Thymus (tissue), 11 donors: ENCODE measurements around the gene IFIT5. TPM values are rescaled to one million over a fixed set of nuclear protein-coding genes. Genes with fewer than 3 reads are reported as not detected.
A peak's percentile ranks its signal among the peaks of the same experiment; 100 is the strongest.

Experiments used
- DNase-seq, 9 donors: peaks; one replicate each; pipeline ENCODE4 v3.0.0-alpha.2; 2013; ENCODE audit warnings: low spot score in 9 of 9, low read depth in 6 of 9, missing footprints in 1 of 9
- H3K27ac ChIP-seq, 2 donors: one replicate each; pipeline ENCODE4 v1.5.1; 2013; ENCODE audit warnings: control low read depth in 1 of 2, low read depth in 1 of 2, low read length in 1 of 2, mild to moderate bottlenecking in 1 of 2, moderate library complexity in 1 of 2
- H3K27me3 ChIP-seq, 2 donors: one replicate each; pipeline ENCODE4 v1.5.1; 2013; ENCODE audit warnings: low read length in 1 of 2; ENCODE audit not compliant: control insufficient read depth in 2 of 2, insufficient read depth in 1 of 2
- H3K36me3 ChIP-seq, 2 donors: one replicate each; pipeline ENCODE4 v1.5.1; 2013; ENCODE audit warnings: low read length in 1 of 2, mild to moderate bottlenecking in 1 of 2, moderate library complexity in 1 of 2; ENCODE audit not compliant: control insufficient read depth in 2 of 2, insufficient read depth in 2 of 2
- H3K4me1 ChIP-seq, 2 donors: one replicate each; pipeline ENCODE4 v1.5.1; 2013; ENCODE audit warnings: low read length in 2 of 2; ENCODE audit not compliant: control insufficient read depth in 2 of 2, insufficient read depth in 2 of 2
- H3K4me3 ChIP-seq, 2 donors: one replicate each; pipeline ENCODE4 v1.5.1; 2013; ENCODE audit warnings: low read length in 2 of 2, control low read depth in 1 of 2, mild to moderate bottlenecking in 1 of 2
- H3K9me3 ChIP-seq, 2 donors: one replicate each; pipeline ENCODE4 v1.5.1; 2013; ENCODE audit warnings: low read length in 1 of 2, mild to moderate bottlenecking in 1 of 2; ENCODE audit not compliant: control insufficient read depth in 2 of 2, insufficient read depth in 1 of 2
- WGBS: extraction: QIAGEN DNeasy Blood & Tissue Kit; methylation state at CpG from one replicate; pipeline ENCODE4 v1.1.7; 2013; 5-methylcytosine and 5-hydroxymethylcytosine counted together
- polyA plus RNA-seq: library from polyadenylated mRNA; stranded (reverse); fragments of 200-250 nt; gene quantifications from one replicate; pipeline ENCODE4 v1.2.3, GENCODE V29; 2013
- total RNA-seq: library from RNA; stranded (reverse); fragments of 120-200 nt; gene quantifications from one replicate; pipeline ENCODE4 v1.2.4, GENCODE V29; 2013
- donor health status: healthy.

IFIT5 gene
- total and polyA plus RNA-seq, 2 donors: 17.4 to 17.6 TPM

DNA sequence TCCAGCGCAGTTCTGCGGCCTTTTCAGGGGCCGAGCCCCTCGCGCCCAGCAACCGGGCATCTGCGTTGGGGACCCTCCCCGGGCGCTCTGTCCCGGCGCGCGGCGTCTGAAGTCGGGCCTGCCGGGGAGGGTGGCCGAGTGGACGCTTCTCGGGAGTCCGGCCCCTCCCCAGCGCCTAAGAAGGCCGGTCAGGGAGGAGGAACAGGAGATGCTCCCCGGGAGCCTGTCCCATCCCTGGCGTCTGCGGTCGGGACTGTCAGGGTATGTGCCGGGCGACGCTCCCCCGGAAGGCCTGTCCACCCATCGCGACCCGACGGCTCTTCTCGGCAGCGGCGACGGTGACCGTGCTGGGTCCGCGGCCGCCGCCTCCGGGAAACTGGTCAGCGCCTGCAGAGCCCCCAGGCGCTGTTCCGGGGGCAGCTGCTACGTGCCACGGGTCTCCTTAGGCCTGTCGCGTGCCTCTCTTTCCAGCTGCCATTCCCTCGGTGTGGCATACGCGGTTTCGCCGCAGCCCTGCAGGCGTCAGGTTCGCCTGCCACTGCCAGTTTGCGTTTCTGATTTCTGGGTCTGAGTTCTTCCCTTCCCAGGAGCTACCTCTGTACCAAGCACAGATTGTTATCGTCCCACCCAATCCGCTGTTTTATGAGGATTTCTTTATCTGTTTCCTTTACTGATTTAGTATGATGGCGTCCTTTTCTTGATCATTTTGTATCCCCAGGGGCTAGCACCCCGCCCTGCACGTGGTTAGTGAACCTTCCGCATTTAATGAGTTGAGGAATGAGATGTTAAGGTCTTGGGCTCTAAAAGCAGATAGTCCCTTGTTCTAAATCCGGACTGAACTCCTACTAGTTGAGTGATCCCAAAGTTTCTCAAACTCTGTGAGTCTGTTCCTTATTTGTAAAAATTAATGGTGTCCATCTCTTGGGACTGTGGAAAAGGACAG lies 782 bp downstream of the IFIT5 start:
- H3K36me3 ChIP-seq: peaks cover 0 to 12% of the 10 kb centered on the region in 2 donors
- peak overlapping the region; percentile 62 to 93 for H3K4me3 ChIP-seq
- DNase-seq: peak in 6 of 9 donors; percentile 29 to 60 (median 33)
- peak overlapping the region; percentile 80 to 96 for H3K27ac ChIP-seq
- 3% methylated on average over 66 of the region's 66 CpGs for WGBS
- no peaks in the 10 kb centered on the region for H3K27me3 ChIP-seq
- H3K4me1 ChIP-seq: peaks cover 3 to 8% of the 10 kb centered on the region in 2 donors
- H3K9me3 ChIP-seq: peaks cover 0 to 8% of the 10 kb centered on the region in 2 donors

DNA sequence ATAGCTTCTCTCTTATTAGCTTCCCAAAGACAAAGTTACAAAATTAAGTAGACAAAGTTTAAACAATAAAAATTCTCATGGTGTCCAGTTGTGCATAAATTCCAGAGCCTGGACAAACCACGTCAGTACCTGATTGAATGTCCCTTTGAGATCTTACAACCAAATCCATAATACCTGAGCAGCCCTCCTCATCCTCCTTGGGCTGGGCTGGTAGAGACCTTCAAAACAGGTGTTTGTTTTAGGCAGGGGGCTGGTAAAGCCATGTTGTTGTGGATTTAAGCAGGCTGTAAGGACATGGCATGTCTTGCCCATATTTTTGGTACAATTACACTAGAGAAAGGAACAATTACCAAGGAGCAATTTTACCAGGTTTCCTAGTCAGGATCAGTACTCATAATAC lies 2.1 kb downstream of the IFIT5 start:
- peaks cover 3 to 8% of the 10 kb centered on the region in 2 donors for H3K4me1 ChIP-seq
- peaks cover 0 to 8% of the 10 kb centered on the region in 2 donors for H3K9me3 ChIP-seq
- H3K27ac ChIP-seq: no peak overlapping the region
- 97% methylated on average over 1 of the region's 1 CpG for WGBS
- peaks cover 5 to 19% of the 10 kb centered on the region in 2 donors for H3K36me3 ChIP-seq
- H3K4me3 ChIP-seq: no peak overlapping the region
- no peaks in the 10 kb centered on the region for H3K27me3 ChIP-seq
- DNase-seq: no peak

DNA sequence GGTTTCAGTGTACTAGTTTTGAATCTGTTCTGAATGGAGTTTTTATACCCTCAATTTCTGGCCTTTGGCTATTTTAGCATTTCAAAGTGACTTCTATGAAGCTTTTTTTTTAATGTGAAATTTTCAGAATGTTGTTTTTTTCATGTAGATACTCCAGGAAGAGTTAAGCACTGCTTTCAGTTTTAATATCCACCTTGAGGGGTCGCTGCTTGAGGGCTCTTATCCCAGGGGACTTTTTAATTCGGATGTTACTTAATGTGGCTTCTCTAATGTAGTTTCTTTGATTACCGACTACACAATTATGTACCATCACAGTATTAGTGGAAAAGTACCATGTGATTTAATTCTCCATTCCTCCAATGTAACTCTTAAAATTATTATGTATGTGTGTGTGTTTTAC lies 5.2 kb downstream of the IFIT5 start:
- no peaks in the 10 kb centered on the region for H3K9me3 ChIP-seq
- 66% methylated on average over 3 of the region's 3 CpGs for WGBS
- no peaks in the 10 kb centered on the region for H3K27me3 ChIP-seq
- DNase-seq: peak in 1 of 9 donors; percentile 23
- peaks cover 0 to 3% of the 10 kb centered on the region in 2 donors for H3K4me1 ChIP-seq
- no peak overlapping the region for H3K27ac ChIP-seq
- no peak overlapping the region for H3K4me3 ChIP-seq
- peaks cover 5 to 19% of the 10 kb centered on the region in 2 donors for H3K36me3 ChIP-seq

DNA sequence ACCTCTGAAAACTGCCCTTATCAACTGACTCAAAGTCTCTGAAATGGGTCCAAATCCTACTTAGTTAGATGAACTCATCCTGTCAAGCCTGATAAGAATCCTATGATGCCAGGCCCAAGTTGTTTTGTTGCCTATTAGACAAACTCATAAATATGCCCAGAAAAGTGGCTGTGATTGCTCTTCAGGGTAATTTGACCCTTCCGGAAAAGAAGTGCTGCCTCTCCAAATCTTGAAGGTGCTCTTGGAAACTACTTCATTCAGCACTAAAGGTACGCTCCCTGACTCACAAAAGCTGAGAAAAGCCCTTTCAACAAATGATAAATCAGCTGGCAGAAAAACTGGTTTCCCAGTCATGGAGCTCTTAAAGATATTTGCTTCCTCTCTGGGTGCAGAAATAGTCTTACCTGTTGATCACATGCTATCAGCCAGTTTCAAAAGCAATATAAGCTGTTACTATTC lies 6.7 kb downstream of the IFIT5 start:
- H3K27ac ChIP-seq: no peak overlapping the region
- H3K4me1 ChIP-seq: peaks cover 0 to 3% of the 10 kb centered on the region in 2 donors
- H3K27me3 ChIP-seq: no peaks in the 10 kb centered on the region
- no peak for DNase-seq
- H3K36me3 ChIP-seq: peaks cover 5 to 19% of the 10 kb centered on the region in 2 donors
- WGBS: 97% methylated on average over 2 of the region's 2 CpGs
- H3K4me3 ChIP-seq: no peak overlapping the region
- H3K9me3 ChIP-seq: no peaks in the 10 kb centered on the region

DNA sequence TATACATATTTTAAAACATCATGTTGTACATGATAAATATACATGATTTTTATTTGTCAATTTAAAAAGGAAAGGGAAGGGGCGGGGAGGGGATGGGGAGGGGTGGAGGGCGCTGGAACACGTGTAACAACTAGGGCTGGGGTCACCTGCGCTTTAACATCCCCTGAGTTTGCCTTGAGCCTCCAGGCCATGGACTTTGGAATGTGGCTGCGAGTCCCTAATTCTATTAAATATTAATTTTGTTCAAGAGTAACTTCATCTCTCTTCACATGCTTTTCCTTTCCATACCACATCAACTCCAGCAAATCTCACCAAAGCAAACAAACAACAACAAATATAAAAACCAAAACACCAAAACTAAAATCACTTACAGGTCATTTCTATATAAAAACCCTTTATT lies 10.6 kb downstream of the IFIT5 start:
- Histone ChIP-seq H3K27ac (no peak overlapping the region), H3K4me1 (no peaks in the 10 kb centered on the region), H3K27me3 (no peaks in the 10 kb centered on the region), H3K4me3 (no peak overlapping the region), H3K36me3 (peaks cover 5 to 6% of the 10 kb centered on the region in 2 donors), H3K9me3 (no peaks in the 10 kb centered on the region)
- WGBS: 97% methylated on average over 5 of the region's 5 CpGs
- DNase-seq: no peak

DNA sequence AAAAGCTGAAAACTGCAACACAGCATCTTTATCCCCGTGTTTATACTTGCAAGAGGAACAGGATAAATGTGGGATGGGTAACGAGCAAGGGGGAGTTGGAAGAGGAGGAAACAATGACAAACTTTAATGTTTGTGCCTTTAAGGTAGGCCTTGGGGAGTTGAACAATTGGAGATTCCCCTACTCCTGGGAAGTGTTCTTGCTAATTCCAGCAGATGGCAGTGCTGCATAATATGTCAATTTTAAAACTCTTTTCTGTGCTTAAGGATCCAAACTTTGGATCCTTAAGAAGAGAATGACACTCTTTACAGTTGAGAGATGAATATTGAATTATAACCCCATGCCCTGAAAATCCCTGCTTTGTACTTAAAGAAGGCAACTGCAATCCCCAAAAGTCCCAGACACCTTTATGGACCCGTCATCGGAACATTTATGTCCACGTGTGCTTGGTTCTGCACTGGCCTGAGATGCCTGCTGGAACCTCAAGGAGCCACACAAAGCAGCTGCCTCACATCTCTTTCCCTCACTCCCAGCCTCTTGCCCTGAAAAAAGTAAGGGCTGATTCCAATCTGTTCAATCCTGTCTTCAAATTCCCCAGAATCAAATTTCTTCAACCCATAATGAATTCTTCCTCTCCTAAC lies 12.0 kb downstream of the IFIT5 start:
- Histone ChIP-seq H3K4me1 (no peaks in the 10 kb centered on the region), H3K27me3 (no peaks in the 10 kb centered on the region), H3K9me3 (no peaks in the 10 kb centered on the region), H3K27ac (no peak overlapping the region), H3K36me3 (peaks cover 0 to under 1% of the 10 kb centered on the region in 2 donors), H3K4me3 (no peak overlapping the region)
- WGBS: 69% methylated on average over 5 of the region's 5 CpGs
- peak in 4 of 9 donors; percentile 29 to 61 (median 42) for DNase-seq

DNA sequence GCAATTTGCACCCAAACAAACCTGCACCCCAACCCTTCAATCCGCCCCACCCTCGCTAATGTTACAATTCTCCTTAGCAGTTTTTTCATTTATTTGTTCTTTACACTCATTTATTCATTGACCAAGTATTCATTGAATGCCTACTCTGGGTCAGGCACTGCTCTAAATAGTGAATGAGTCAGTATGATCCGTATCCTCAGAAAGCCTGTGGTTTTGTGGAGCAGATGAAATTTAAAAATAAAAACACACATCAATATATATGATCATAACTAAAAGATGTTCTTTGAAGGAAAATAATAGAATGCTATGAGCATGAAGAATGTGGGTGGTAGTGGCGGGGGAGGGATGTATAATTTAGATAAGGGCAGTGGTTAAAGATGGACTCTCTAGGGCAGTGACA lies 13.3 kb downstream of the IFIT5 start:
- no peaks in the 10 kb centered on the region for H3K9me3 ChIP-seq
- H3K4me3 ChIP-seq: no peak overlapping the region
- no peak overlapping the region for H3K27ac ChIP-seq
- H3K27me3 ChIP-seq: no peaks in the 10 kb centered on the region
- H3K4me1 ChIP-seq: no peaks in the 10 kb centered on the region
- no peaks in the 10 kb centered on the region for H3K36me3 ChIP-seq
- 97% methylated on average over 4 of the region's 4 CpGs for WGBS
- DNase-seq: no peak

DNA sequence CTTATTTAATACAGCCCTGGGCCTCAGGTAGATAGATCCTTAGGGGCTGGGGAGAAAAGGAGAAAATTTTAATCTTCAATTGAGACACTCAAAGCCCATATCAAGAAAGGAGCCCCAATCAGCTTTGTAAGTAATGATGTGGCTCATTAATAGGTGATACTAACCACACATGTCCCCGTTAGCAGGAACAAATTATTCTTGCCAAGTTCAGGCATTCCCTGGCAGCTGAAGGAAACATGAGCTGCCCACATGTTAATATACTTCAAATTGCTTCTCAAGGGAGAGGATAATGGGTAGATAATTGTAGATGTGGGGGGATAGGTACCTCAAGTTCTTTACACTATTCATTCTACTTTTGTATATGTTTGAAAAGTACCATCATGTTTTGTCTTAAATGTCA lies 14.5 kb downstream of the IFIT5 start:
- no peaks in the 10 kb centered on the region for H3K9me3 ChIP-seq
- no peak for DNase-seq
- no peaks in the 10 kb centered on the region for H3K36me3 ChIP-seq
- 82% methylated on average over 1 of the region's 1 CpG for WGBS
- no peak overlapping the region for H3K27ac ChIP-seq
- no peaks in the 10 kb centered on the region for H3K27me3 ChIP-seq
- no peaks in the 10 kb centered on the region for H3K4me1 ChIP-seq
- no peak overlapping the region for H3K4me3 ChIP-seq

DNA sequence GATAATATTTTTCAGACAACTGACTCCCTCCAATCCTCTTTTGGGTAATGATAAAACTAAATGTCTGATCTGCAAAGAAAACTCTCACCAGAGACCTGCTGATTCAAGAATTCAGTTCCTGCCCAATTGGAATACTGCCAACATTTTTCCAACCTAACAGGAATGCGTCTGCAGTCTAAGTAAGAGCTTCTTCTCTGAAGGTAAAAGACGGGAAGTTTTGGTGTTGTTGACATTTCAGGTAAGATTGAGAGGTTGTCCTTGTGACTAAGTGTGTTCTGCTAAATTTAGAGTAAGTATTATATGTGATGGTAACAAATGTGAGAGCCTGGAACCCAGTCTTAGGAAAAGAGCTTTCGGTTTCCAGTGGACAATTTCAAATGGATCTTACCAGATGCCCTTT lies 17.6 kb downstream of the IFIT5 start:
- H3K9me3 ChIP-seq: no peaks in the 10 kb centered on the region
- H3K36me3 ChIP-seq: no peaks in the 10 kb centered on the region
- 96% methylated on average over 3 of the region's 3 CpGs for whole genome bisulfite sequencing
- H3K27ac ChIP-seq: no peak overlapping the region
- H3K4me3 ChIP-seq: no peak overlapping the region
- no peak for DNase-seq
- H3K4me1 ChIP-seq: no peaks in the 10 kb centered on the region
- H3K27me3 ChIP-seq: no peaks in the 10 kb centered on the region
